ENCODE measurements around the gene OXSR1. TPM values are rescaled to one million over a fixed set of nuclear protein-coding genes. Genes with fewer than 3 reads are reported as not detected.
A peak's percentile ranks its signal among the peaks of the same experiment; 100 is the strongest.

Gene OXSR1
- total RNA-seq, 2 donors from 2014 or later, result 21.2 to 32.7 TPM

GRCh38 chr3:38137615-38138348 is 27.6 kb upstream of the OXSR1 start:
- H3K4me1 ChIP-seq (replicated peaks), result peaks cover 8% of the 10 kb centered on the region
- TF ChIP-seq POLR2AphosphoS5 (IDR thresholded peaks at IDR 0.05) (no peak), POLR2A (IDR thresholded peaks at IDR 0.05) (no peak), CTCF (IDR thresholded peaks at IDR 0.05) (no peak)
- H3K4me3 ChIP-seq, result peak overlapping the region; percentile 90 to 99
- intact Hi-C loops (cut with DNase I), result loop anchor here (2.0 to 10.0 kb wide), 4 partner anchors 27 to 347 kb away; partner anchors contain the start of genes ACVR2B and OXSR1
- no peak for DNase-seq (ENCODE audit: low spot score)
- no peaks in the 10 kb centered on the region for H3K36me3 ChIP-seq
- H3K9me3 ChIP-seq, result no peaks in the 10 kb centered on the region
- peak overlapping the region; percentile 91 to 94 for H3K27ac ChIP-seq
- no peaks in the 10 kb centered on the region for H3K27me3 ChIP-seq (replicated peaks; ENCODE audit: insufficient read depth)
- 19% methylated on average over 22 of the region's 22 CpGs for WGBS

GRCh38 chr3:38138349-38139190 is 26.8 kb upstream of the OXSR1 start, which contains the start of gene MYD88:
TSS of gene MYD88 (plus strand) at chr3:38138661. CDS start at chr3:38138701, 40 bp downstream.
- Histone ChIP-seq H3K27me3 (replicated peaks; ENCODE audit: insufficient read depth) (no peaks in the 10 kb centered on the region), H3K4me3 (peak within 1 kb of the TSS; percentile 90 to 99), H3K9me3 (no peaks in the 10 kb centered on the region), H3K27ac (peak within 1 kb of the TSS; percentile 91 to 94), H3K36me3 (no peaks in the 10 kb centered on the region), H3K4me1 (replicated peaks) (peaks cover 3% of the 10 kb centered on the region)
- WGBS, result 1% methylated on average over 65 of the region's 65 CpGs
- DNase-seq (ENCODE audit: low spot score), result peak; percentile 79
- intact Hi-C loops (cut with DNase I), result loop anchor here (2.0 to 10.0 kb wide), 4 partner anchors 26 to 346 kb away; partner anchors contain the start of genes ACVR2B and OXSR1
- TF ChIP-seq CTCF (IDR thresholded peaks at IDR 0.05), result no peak
- TF ChIP-seq POLR2A (IDR thresholded peaks at IDR 0.05), result peak; percentile 92
- TF ChIP-seq POLR2AphosphoS5 (IDR thresholded peaks at IDR 0.05), result peak; percentile 71

GRCh38 chr3:38139191-38139590 is 26.1 kb upstream of the OXSR1 start:
- Histone ChIP-seq H3K9me3 (no peaks in the 10 kb centered on the region), H3K27me3 (replicated peaks; ENCODE audit: insufficient read depth) (no peaks in the 10 kb centered on the region), H3K36me3 (no peaks in the 10 kb centered on the region), H3K4me3 (peak overlapping the region; percentile 63 to 90), H3K27ac (peak overlapping the region; percentile 91 to 94), H3K4me1 (replicated peaks) (peaks cover 3% of the 10 kb centered on the region)
- DNase-seq (ENCODE audit: low spot score), result no peak
- TF ChIP-seq POLR2AphosphoS5 (IDR thresholded peaks at IDR 0.05), result no peak
- peak; percentile 7 for TF ChIP-seq POLR2A (IDR thresholded peaks at IDR 0.05)
- no peak for TF ChIP-seq CTCF (IDR thresholded peaks at IDR 0.05)
- 6% methylated on average over 8 of the region's 8 CpGs for WGBS
- intact Hi-C loops (cut with DNase I), result loop anchor here (2.0 to 10.0 kb wide), 4 partner anchors 26 to 346 kb away; partner anchors contain the start of genes ACVR2B and OXSR1

- Histone ChIP-seq H3K27ac (peak overlapping the region in 1 of 2 donors; percentile 91), H3K36me3 (no peaks in the 10 kb centered on the region), H3K27me3 (replicated peaks; ENCODE audit: insufficient read depth) (no peaks in the 10 kb centered on the region), H3K4me3 (peak overlapping the region; percentile 63 to 90), H3K4me1 (replicated peaks) (peaks cover 3% of the 10 kb centered on the region), H3K9me3 (no peaks in the 10 kb centered on the region)
- no peak for DNase-seq (ENCODE audit: low spot score)
- 73% methylated on average over 7 of the region's 7 CpGs for WGBS
- intact Hi-C loops (cut with DNase I), result loop anchor here (2.0 to 10.0 kb wide), 4 partner anchors 25 to 345 kb away; partner anchors contain the start of genes ACVR2B and OXSR1
- TF ChIP-seq POLR2AphosphoS5 (IDR thresholded peaks at IDR 0.05), result no peak
Observed at GRCh38 chr3:38139652-38140051, 25.7 kb upstream of the OXSR1 start.
